ENCODE results near the gene URB1.

DNA sequence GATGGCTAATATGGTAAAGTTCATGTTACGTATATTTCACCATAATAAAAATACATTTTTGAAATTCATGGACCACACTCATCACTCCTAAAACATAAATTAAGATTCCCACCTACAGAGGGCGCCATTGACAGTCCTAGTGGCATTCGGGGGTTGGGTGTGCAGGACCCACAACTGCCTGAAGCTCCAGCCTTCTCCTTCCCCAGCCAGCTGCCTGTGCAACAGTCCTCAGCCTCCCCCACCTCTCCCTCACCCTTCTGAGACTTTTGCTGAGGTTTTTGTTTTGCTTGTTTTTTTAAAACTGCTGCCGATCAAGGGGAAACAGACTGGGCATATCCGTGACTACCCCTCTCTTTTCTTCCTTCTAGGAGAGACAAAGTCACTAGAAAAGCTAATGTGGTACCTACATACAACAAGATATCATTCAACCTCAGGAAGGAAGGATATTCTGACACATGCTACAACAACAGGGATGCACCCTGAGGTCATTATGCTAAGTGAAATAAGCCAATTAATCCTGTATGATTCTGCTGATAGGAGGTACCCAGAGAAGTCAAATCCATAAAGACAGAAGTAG, 10.5 kb upstream of the URB1 start:
- TF ChIP-seq, protein P1, sequence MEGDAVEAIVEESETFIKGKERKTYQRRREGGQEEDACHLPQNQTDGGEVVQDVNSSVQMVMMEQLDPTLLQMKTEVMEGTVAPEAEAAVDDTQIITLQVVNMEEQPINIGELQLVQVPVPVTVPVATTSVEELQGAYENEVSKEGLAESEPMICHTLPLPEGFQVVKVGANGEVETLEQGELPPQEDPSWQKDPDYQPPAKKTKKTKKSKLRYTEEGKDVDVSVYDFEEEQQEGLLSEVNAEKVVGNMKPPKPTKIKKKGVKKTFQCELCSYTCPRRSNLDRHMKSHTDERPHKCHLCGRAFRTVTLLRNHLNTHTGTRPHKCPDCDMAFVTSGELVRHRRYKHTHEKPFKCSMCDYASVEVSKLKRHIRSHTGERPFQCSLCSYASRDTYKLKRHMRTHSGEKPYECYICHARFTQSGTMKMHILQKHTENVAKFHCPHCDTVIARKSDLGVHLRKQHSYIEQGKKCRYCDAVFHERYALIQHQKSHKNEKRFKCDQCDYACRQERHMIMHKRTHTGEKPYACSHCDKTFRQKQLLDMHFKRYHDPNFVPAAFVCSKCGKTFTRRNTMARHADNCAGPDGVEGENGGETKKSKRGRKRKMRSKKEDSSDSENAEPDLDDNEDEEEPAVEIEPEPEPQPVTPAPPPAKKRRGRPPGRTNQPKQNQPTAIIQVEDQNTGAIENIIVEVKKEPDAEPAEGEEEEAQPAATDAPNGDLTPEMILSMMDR (IDR thresholded peaks at IDR 0.05) = peak; percentile 22 to 73 (median 61)
- TF ChIP-seq POLR2A (IDR thresholded peaks at IDR 0.05) = no peak
